Measurements from ENCODE around the gene MAP3K7.

DNA sequence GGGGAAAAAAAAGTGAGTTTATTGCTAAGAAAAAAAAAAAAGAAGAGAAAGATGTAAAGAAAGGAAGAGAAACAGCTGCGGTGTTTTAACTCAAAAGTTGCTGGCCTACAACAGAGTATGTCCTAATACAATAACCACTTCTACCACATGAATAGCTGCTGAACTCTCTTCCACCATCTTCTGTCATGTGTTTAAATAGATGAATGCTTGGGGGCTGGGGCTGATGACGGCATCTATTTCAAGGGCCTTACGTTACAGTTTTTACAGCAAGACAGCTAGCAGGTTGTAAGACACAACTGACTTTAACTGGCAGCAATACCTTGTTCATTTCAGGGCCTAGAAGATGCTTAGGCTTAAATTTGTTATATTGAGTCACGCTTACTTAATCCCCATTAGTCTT, 50.4 kb downstream of the MAP3K7 start:
- TF ChIP-seq EZH2phosphoT487 (IDR thresholded peaks at IDR 0.05; ENCODE audit: insufficient read depth, low read depth) (no peak), EZH2 (IDR thresholded peaks at IDR 0.05; ENCODE audit: insufficient read depth, poor library complexity, severe bottlenecking) (no peak)
